Superior temporal gyrus (tissue), 1 donor: ENCODE results near the gene PIKFYVE.
A peak's percentile ranks its signal among the peaks of the same experiment; 100 is the strongest.
"Not testable (repeated sequence)": the region's sequence is repeated elsewhere in the genome, so short reads cannot be mapped to it uniquely, and the experiment has no call there.

ENCODE experiments used
- DNase-seq: peaks from one replicate; pipeline ENCODE4 v3.0.0-alpha.2; 2016; ENCODE audit errors: extremely low spot score

PIKFYVE gene

DNA sequence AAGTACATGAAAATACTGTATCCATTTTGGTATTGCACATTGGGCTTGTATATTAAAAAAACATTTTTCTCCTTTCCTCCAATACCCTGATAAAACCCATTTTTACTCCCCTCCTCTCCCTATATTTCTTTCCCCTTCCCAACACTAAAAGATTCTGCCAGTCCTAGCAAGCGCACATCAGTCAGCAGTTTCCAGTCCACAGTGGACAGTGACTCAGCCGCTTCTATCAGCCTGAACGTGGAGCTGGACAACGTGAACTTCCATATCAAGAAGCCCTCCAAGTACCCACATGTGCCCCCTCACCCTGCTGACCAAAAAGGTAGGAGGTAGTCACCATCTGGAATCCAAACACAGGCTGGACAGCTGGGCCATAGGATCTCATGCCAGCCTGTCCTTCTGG, 38.6 kb downstream of the PIKFYVE start:
- DNase-seq: no peak

DNA sequence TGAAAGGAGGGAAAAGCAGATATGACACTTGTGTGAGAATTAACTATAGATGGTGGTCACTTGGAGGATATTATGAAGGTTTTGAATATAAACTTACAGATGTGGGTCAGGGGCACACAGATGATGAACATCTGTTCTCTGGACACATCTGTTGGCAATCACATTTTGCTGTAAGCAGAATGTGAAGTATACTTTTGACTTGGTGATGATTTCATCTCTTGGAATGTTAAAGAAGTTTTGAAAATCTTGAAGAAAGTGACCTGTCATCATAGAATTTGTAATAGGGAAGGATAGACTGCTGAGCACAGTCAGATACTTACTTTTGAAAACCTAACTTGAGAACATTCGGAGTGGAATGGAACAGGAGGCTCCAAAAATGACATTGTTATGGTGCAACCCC, 40.2 kb downstream of the PIKFYVE start:
- no peak for DNase-seq

DNA sequence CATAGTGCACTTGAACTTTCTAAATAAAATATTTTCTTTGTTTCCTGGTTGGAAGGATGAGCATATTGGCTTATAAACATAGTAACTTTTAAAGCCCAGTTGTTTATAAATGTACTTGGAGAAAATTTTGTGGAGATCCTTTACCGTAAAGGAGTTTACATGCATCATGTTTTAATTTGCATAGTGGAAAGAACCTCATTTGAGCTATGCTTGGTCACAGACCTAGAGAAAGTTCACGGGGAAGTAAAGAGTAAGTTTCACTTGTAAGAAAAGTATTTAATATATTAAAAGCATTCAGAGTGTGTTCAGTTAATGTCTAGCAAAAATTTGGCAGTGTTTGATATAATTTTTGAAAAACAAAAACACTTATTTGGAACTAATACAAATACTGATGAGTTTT, 45.3 kb downstream of the PIKFYVE start:
- DNase-seq: no peak

DNA sequence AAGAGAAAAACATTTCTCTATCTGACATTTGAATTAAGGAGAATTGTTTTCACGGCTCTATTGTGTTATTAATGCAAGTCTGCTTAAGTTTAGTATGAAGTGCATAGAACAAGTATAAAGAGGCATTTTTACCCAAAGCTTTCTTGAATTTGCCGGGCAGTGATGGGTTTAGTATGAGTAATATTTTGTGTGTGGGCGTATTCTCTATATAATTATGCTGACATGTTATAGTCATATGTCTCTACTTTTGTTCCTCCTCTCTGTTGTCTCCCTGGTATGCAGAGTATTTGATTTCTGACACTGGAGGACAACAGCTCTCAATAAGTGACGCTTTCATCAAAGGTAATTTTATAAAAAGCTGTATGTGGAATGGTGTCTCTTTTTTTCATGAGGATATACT, 45.9 kb downstream of the PIKFYVE start:
- no peak for DNase-seq

DNA sequence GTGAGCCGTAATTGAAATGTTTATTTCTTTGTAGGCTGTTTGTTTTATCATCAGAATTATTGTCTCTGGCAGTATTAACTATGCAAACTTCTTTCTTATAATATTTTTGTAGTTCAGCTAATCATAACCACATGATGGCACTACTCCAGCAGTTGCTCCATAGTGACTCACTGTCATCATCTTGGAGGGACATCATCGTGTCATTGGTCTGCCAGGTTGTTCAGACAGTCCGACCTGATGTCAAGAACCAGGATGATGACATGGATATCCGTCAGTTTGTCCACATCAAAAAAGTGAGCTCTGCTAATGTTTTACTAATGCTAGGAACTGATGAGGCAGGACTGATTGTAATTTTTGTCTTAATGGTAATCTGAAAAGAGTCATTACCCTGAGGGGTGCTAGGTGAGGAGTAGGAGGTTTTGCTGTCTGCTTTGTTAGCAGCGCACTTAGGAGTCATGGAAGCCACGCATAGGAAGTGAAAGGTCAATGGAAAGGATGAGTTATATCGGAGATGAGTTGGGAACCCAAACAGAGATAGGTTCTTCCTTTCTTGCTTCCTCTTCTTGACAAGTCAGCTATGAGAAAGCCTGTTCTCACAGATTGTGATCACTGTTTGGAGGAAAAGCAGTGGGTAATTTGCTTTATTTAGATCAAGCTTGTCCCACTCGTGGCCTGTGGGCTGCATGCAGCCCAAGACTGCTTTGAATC, 49.2 kb downstream of the PIKFYVE start:
- DNase-seq: no peak

DNA sequence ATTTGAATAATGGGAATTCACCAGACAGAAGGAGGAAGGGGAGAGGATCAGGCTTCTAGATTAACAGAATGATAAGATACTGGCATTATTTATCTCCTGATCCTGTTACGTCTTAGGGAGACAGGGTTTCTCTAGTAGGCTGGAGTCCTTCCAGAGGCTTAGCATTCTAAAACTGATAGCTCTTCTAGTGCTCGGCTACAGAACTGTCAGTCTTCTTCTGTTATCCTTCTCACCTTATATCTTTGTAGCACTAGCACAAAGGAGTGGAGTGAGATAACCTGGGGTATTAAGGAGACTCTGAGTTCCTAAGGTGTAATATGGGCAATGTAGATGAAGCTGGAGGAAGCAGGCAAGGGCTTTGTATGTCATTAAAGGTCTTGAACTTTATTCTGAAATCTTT, 52.1 kb downstream of the PIKFYVE start:
- no peak for DNase-seq

DNA sequence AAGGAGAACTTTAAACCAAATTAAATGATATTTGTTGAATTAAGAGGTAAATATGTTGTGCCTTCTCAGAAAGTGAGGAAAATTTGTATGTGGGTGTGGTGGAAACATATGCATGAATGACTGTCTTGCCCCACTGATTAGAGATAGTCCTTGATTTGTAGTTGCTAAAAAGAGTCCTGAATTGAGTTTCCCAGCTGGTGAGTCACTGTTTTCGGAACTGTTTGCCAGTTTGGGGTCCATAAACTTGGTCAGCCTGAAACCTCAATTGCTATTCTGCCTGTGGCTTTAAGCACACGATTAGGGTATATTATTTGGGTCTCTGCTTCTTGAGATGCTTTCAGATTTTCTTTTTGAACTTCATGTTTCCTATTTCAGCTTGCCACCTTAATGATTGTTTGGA, 53.3 kb downstream of the PIKFYVE start:
- no peak for DNase-seq

DNA sequence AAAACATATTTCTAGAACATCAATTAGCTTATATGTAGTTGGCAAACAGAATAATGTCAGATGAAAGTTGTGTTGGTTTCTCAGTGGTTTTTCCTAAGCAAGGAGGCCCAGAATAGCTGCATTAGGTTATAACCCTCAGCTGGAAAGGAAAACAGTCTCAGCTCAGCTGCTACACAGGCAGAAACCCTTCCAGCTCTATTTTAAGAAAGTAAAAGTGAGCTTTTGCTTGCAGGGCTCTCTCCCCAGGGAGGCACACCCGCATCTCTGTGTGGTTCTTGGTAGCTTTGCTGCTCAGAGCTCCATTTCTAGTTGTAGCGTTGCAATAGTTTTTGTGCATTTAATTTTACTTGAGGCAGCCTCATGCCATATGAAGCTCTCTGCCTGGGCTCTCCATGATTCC, 54.6 kb downstream of the PIKFYVE start:
- peak; percentile 53 for DNase-seq

DNA sequence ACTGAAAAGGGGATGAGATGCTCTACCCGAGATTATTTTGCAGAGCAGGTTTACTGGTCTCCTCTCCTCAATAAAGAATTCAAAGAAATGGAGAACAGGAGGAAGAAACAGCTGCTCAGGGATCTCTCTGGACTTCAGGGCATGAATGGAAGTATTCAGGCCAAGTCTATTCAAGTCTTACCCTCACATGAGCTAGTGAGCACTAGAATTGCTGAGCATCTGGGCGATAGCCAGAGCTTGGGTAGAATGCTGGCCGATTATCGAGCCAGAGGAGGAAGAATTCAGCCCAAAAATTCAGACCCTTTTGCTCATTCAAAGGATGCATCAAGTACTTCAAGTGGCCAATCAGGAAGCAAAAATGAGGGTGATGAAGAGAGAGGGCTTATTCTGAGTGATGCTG, 60.0 kb downstream of the PIKFYVE start:
- DNase-seq: peak; percentile 67

DNA sequence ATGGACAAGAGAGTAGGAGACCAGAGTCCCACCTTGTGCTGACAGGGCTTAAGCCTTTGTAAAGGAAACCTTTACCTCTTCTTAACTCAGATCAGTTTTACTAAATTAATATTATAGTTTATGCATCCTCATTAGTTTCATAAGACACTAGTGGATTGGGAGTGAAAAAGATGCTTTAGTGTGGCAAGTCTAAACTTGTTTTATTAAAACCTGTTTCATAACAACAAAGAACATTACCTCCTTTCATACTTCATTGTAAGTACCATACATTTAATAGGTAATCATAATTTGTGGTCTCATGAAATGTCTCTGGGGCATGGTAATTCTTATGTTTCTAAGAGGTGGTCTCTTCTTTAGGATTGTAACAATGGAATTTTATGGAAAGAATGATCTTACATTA, 63.4 kb downstream of the PIKFYVE start:
- DNase-seq: no peak

DNA sequence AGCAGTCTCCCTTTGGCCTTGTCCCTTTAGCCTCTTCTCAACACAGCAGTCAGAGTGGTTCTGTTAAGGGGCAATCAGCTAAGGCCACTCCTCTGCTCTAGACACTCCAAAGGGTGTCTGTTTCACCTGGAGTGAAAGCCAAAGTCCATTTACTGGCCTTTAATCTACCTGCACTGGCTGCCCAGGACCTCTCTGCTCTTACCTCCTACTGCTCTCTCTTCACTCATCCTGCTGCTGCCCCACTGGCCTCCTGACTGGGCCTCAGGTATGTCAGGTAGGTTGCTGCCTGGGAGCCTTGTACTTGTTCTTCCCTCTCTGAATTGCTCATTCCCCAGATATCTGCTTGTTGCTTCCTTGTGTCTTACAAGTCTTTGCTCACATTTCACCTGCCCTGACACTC, 68.2 kb downstream of the PIKFYVE start:
- DNase-seq: no peak

DNA sequence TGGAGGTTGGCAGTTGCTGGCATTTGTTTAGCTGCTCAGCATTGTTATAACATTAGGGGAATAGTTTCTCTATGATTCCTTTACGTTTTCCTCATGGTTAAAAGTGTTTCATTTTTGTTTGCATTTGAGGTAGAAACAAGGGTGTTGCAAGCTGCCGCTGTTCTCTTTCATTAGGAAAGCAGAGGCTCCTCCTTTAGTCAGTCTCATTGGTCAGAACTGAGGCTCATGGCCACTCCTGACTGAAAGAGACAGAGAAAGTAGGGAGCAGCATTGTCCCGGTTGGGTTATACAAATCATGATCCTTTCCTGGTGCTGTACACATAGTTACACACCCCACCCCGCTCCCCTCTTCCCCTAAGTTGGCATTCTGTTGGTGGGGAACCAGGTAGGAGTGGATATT, 80.7 kb downstream of the PIKFYVE start:
- no peak for DNase-seq

DNA sequence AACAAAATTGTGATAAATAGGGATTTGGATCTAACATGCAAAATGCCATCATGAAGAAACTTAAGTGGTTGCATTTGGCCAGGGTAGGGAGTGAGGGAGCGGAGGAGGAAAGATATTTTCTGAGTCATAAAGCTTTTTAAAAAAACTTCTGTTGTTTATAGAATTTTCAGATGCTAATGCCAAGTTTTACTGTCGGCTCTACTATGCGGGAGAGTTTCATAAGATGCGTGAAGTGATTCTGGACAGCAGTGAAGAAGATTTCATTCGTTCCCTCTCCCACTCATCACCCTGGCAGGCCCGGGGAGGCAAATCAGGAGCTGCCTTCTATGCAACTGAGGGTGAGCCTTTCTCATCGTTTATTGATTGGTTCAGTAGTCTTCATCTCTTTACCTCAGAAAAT, 84.6 kb downstream of the PIKFYVE start:
- DNase-seq: peak; percentile 64

DNA sequence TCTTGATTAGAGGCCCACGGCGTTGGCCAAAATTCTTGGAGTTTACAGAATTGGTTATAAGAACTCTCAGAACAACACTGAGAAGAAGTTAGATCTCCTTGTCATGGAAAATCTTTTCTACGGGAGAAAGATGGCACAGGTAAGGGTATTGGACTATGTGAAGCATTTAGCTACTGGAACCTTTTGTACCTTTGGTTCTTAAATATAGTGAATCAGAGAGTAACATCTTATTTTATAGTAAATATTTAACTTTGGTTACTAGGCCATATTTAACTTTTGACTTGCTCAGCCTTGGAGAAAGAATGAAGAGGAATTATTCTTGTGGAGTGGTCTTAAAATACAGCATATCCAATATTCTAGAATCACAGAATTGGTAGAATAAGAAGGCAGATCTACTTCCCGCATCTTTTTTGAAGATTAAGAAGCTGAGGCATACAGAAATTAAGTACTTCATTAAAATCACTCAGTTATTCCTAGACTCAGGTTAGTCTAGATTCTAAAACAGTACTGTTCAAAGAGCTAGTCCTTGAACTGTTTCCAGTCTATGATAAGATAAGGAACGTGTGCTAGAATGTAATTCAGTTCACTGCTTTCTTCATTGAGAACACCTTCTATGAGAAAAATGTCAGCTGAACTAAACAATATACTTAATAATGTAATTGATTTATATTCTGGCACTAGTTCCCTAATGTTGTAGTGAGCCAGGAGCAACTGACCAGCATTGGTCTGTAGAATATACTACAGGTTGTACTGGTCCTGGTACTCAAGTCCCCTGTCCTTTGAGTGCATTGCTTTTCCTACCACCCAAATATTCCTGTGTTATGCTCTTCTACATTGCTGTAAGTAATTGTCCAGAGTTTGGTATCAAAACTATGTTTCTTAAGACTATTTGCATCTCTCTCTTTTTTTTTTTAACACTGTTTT, 86.9 kb downstream of the PIKFYVE start:
- DNase-seq: no peak

DNA sequence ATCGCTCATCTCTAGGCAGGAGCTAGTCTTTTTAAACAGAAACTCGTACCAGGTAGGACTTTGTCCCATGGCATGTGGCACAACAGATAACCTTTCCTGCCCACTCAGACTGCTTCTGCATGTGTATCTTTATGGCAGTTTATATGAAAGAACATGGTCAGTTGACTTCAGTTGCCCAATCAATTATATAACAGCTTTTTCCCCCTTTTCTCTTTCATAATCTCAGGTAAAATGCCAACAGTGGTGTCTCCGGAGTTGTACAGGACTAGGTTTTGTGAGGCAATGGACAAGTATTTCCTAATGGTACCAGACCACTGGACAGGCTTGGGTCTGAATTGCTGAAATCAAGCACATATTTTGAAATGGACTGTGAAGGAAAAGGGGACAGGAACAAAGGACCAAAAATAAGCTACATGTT, 88.9 kb downstream of the PIKFYVE start:
- no peak for DNase-seq

DNA sequence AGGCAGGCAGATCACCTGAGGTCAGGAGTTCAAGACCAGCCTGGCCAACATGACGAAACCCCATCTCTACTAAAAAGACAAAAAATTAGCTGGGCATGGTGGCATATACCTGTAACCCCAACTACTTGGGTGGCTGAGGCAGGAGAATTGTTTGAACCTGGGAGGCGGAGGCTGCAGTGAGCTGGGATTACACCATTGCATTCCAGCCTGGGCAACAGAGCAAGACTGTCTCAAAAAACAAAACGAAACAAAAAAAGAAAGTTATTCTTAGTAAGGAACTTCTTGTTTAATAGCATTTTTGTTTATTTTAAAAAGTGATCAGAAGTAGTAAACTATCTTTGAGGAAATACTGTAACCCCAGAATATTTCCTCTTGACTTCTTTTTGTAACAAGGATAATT, 90.4 kb downstream of the PIKFYVE start:
- not testable (repeated sequence) for DNase-seq

DNA sequence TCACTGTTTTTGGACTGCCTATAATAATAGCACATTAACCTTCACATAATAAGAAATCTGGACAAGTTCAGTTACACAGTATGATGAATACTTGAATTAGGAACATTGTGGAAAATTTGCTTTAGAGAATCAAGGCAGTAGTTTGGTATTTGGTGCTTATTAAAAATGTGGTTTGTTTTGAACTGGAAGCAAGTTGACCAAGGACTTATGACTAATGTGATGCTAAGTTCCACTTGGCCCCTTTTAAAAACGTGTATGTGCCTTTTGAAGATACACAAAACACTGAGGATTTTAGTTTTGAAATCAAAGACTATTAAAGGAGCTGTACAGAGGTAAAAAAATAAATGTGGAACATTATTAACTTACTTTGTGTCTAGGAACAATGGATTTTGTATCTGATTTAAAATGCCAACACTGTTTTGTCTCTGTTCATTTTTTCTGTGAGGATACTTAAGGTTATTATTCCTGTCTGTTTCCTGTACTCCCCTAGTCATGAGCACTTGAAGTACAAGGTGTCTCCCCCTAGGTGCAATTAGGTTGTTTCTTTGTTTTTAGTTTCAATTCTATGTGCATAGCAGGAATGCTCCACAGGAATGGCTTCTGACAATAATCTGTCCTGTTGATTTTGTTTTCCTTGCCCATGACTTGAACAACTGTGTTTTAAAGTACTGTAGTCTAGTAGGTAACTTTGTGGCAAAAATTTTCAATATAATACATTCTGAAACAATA, 91.0 kb downstream of the PIKFYVE start:
- no peak for DNase-seq

DNA sequence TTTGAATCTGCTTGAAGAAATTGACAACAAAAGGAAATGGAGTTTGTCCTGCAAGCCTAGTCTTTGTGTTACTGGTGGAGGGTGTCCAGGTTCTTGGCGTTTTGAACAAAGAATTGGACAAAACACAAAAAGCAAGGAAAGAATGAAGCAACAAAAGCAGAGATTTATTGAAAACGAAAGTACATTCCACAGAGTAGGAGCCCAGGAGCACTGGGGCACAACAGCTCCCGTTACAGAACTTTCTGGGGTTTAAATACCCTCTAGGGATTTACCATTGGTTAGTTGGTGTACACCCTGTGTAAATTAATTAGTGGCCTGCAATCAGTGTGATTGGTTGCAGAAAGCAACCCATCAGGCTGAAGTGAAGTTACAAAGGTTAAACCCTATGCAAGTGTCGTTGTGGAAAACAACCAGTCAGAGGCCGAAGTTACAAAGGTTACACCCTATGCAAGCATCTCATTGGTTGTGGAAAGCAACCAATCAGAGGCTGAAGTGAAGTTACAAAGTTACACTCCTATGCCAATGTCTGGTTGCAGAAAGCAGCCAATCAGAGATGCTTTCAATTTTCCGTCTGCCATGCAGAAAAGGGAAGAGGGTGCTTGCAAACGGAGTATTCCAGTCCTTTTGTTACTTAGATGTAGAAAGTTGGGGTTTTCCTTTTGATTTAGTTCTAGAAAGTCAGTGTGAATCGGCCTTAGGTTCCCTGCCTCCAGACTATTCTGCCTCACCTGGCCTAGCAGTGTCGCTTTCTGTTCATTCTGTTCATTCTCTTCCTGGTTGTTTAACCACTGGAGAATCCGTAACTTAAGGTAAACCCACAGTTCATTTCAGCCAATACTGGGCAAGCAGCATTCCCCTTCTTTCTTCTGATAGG, 92.9 kb downstream of the PIKFYVE start:
- no peak for DNase-seq

DNA sequence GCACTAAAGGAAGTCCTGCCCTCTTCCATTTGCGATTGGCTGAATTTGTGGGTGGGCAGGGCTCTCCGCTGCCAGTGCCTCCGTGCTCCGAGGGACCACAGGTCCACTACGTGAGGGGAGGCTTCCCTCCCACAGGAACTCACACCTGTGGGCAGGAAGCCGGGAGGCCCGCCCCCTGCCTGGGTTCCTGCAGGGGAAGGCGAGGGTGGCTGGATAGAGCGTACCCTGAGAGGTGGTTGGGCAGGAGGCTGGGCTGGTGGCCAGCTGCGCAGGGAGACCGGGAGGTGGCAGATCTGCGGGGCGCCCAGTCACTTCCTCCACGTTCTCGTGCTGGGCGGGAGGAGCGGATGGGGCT, 93.6 kb downstream of the PIKFYVE start:
- DNase-seq: no peak

DNA sequence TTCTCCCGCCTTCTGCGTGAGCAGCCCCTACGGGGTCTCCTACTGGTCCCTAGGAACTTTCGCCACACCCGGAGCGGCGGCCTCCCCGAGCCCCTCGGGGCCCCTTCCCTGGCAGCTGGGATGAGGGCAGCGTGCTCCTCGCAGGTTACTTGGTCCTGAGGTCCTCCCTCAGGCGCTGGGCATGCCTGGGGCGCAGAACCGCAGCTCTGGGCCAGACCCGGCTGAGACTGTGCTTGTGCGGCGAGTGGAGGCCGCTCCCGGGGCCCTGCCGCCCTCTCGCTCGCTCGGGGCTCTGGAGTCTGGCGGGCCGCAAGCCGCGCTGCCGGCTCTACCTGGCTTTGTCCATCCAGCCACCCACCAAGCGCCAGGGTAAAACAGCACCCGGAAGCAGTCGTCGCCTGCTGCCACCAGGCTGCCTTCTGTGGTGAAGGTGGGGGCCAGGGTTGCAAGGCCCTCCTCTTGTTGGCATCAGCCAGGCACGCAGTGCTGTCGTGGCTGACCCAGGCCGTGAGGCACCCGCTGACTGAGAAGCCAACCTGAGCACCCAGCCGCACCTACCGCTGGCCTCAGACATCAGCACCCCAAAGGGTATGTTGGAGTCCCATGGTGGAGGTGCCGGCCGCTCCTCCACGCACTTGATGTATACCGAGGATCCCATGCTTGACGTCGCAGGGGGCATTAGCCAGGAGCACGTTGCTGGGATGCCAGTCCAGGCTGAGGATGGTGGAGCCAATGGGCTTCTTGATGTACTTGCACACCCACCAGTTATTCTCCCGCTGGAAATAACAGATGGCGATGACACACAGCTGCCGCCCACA, 94.4 kb downstream of the PIKFYVE start:
- DNase-seq: no peak

DNA sequence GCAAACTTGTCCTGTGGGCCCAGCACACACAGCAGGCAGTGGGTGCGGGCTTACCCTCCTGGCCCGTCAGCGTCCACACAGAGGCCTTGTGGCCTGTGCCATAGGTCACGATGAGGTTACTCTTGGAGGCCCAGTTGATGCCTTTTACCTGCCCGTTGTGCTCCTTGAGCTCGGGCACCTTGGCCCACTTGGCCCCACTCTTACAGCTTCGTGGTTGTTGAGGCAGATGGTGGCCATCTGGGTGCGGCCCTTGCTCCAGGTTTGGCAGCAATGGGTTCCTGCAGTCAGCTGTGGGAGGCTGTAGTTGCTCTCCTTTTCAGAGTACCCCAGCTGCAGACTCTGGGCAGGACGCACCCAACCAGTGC, 95.0 kb downstream of the PIKFYVE start:
- DNase-seq: no peak
